GM18505 (cell line): ENCODE measurements around the gene KLF9.
A peak's percentile ranks its signal among the peaks of the same experiment; 100 is the strongest.

Source experiments
- ATAC-seq: cut with Tn5 transposase; IDR thresholded peaks from one replicate; pipeline ENCODE4 v1.9.1; 2021; ENCODE audit not compliant: unreplicated experiment
- POLR2A ChIP-seq: IDR thresholded peaks from 4 replicates; pipeline ENCODE4 v1.6.1; 2011; ENCODE audit warnings: borderline replicate concordance; ENCODE audit not compliant: insufficient read depth, insufficient read length; ENCODE audit errors: extremely low read depth

The KLF9 gene

DNA sequence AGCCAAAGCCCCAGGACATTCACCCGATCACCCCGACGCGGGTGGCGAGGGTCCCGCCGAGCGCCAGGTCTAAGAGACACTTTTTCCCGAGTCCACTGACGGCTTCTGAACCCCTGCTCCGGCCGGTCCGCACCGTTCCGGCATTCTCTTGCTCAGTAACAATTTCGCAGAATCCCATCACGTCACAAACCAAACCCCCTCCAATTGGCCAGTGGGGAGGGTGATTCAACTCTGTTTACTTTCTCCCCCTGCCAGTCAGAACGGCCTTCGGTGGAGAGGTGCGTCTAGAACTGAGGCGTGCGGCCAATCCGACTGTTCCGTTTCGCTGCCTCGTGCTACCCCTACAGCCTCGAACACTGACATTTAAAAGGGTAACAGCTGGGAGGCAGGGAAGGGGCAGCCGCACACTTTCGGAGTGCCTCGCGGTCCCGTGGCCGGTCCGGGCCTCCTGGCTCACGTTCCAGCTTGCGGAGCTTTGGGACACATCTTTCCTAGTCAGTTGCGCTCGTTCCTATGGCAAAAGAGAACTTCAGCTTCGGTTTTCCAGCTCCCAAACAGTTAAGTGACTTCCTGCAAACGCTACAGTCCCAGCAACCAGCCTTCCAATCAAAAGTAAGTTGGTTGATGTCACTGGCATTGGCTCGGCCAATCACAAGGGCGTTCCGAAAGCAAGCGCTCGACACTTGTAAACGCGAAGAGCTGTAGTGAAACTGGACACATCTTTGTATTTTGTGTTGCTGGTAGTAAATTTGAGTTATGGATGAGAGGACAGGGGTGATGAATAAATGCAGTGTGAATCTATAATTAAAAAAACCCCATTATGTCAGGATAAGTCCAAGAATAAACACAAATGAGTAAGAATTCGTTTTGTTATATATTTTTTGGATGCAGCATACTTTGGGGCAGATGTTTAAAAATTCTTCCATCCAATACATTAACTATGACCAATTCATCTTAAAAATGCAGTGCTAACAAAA is at the start of gene KLF9:
Gene KLF9, minus strand, starts transcription at position 859 of the 977 bp plus-strand sequence. CDS start 1,294 bp downstream, outside the sequence.
- peak; percentile 63 for ATAC-seq
- peak; percentile 53 for TF ChIP-seq POLR2A

DNA sequence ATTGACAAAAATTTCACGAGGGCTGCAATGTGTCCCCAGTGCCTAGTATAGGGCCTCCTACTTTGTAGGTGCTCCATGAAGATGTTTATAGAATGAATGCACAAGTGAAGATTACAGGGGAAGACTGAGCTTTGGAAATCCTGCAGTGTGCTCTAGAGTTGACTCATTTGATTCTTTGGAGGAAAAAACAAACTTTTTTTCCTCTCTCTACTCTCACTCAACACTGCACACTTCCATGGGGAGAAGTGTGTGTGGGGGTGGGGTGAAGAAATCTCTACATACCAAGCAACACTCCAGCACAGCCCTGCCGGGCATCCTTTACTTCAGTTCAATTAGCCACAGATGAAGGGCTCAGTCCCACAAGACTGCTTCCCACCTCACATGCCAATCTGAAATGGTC is 49.4 kb upstream of the KLF9 start:
- no peak for TF ChIP-seq POLR2A
- no peak for ATAC-seq

- TF ChIP-seq POLR2A, result no peak
- ATAC-seq, result no peak
These were observed 47.8 kb upstream of the KLF9 start for GRCh38 chr9:70462300-70462699.

DNA sequence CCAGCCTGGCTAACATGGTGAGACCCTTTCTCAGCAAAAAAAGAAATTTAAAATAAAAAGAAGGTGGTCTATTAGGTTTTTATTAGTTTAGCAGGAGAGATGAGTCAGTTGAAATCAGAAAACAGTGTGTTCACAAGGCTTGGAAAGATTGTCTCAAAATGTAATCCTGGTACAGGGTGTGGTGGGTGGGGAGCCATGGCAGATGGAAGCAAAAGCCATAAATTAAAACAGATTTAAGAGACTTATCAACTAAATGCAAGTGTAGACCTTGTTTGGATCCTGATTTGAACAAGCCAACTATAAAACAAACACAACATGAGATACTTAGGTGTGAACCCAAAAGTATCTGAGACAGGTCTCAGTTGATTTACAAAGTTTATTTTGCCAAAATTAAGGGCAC is 42.8 kb upstream of the KLF9 start:
- no peak for ATAC-seq
- no peak for TF ChIP-seq POLR2A

DNA sequence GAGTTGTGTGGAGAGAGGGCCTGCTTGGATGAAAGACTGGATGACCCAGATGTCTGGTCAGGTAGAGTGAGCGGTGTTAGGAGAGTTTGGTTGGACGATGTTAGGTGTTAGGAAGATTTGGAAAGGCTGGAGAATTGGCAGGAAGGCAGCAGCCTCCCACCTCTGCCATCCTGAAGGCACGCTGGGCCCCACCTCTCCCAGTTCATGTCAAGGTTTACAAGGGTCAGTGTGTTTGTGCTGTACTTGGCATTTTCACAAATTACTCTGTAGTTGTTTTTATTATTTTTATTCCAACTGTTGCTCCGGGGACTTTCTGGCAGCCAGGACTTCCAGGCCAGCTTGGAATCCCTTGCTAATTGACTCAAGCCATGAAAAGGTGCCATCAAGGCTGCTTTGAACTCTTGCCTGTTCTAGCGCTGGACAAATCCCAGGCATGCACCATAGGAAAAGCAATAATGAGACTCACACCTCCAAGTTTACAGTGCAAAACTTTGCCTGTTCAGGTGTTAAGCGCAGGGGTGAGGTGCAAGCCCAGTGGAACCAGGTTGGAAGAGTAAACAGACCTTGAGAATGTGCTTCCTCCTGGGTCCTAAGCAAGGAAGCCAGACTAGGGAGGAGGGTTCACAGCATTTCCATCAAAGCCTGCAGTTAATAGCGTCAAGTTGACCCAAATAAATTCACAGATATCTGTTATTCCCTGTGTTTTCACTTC is 41.7 kb upstream of the KLF9 start:
- no peak for TF ChIP-seq POLR2A
- ATAC-seq, result no peak

DNA sequence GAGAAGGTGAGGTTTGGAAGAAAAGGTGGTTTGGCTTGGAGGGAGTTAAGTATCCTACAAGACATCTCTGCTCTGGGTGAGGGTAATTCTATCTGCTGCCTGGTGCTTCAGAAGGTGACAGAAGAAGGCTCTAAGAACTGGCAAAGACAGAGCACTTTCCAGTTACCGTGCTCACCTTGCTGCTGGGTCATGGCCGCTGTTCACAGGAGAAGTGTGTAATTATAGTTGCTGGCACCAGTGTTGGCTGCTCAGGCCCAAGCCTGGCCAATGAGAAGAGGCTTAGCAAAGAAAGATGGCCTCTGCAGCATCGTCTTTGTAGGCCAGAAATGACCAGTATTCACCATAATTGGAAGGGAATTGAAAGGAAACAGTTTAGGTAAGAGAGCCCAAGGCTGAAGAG is 37.9 kb upstream of the KLF9 start:
- ATAC-seq, result no peak
- no peak for TF ChIP-seq POLR2A

DNA sequence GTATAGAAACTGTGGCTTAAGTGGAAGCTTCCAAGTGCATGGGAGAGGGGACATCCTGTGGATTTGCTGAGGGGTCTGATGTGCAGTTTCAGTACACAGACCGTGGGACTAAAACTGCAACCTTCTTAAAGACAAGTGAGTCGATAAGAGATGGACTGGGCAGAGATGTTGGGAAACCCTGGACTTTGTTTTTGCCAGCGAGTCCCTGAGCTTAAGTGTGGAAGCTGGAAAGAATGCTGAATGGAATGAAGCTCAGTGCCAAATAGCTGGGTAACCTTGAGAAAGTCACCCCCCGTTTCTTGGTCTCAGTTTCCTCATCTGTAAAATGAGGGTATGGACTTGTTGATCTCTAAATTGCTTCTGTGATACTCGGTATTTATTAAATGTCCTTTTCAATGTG is 37.3 kb upstream of the KLF9 start:
- no peak for ATAC-seq
- TF ChIP-seq POLR2A, result no peak

GRCh38 chr9:70450738-70451137 is 36.3 kb upstream of the KLF9 start:
- no peak for TF ChIP-seq POLR2A
- no peak for ATAC-seq

DNA sequence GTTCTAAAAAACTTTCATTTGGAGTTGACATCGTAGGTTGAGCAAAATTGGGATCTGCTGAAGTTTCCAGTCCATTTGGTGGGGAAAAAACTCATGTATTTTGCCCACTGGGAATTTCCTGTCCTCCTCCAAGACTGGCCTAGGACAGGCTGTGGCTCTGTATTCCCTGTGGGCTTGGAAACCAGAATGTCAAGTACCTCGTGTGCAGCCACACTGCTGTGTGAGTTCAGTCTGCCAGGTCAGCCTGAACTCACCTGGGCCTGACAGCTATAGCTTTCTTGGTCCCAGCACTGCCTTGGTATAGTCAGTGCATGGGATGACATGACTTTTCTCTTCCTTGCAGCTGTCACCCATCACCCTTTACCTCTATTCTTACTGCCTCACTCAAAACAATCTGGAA is 35.0 kb upstream of the KLF9 start:
- no peak for TF ChIP-seq POLR2A
- ATAC-seq, result no peak

DNA sequence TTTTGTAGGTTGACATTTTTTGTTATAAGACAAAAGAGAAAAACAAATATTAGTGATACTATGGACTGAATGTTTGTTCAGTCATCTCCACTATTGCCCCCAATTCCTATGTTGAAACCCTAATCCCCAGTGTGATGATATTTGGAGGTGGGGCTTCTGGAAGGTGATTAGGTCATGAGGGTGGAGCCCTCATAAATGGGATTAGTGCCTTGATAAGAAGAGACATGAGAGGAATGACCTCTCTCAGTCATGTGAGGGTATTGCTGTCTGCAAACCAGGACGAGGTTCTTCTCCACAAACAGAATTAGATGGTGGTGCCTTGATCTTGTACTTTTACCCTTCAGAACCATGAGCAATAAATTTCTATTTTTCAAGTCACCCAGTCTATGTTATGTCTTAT is 34.5 kb upstream of the KLF9 start:
- TF ChIP-seq POLR2A, result no peak
- no peak for ATAC-seq

- no peak for TF ChIP-seq POLR2A
These were observed 30.4 kb upstream of the KLF9 start for GRCh38 chr9:70444904-70445303.

DNA sequence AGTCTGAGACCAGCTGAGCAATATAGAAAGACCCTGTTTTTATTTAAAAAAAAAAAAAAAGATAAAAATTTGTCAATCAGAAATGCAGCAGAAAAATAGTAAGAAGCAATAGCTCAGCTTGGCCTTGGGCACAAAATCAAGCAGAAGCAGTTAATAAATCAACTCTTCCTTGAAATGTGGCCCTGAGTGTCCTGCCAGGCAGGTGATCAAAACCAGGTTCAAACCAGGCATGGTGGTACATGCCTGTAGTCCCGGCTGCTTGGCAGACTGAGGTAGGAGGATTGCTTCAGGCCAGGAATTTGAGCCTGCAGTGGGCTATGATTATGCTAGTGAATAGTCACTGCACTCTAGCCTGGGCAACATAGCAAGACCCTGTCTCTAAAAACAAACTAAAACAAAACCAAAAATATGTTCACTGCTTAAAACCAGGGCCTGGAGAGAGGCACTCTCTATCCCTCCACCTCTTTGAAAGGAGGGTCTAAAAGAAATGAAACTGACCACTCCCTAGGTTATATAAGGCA is 27.9 kb upstream of the KLF9 start:
- ATAC-seq, result no peak
- TF ChIP-seq POLR2A, result no peak

More at GRCh38 chr9:70444904-70445303, 30.4 kb upstream of the KLF9 start:
- ATAC-seq, result no peak

DNA sequence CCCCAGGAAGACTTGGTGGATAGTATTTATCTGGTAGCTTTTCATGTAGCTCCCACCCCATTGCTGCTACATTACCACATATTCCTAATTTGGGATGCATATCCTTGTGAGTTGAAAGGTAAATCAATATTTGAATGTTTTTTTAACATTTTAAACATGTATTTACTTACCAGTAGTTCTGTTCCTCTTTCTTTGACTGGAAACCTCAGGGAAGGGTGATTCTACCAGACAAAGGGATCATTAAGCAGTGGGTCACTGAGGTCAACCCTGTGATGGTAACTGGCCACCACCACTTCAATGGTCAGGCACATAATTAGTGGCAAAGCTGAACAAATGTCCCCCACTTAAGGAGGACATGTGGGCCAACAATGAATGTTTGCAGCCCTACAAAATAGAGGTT is 27.2 kb upstream of the KLF9 start:
- ATAC-seq, result no peak
- TF ChIP-seq POLR2A, result no peak
